ENCODE data around the gene JCAD. TPM values are rescaled to one million over a fixed set of nuclear protein-coding genes. Genes with fewer than 3 reads are reported as not detected.

The JCAD gene
- total and polyA plus RNA-seq, 4 donors, result 11.3 to 93.7 (median 27.1) TPM

GRCh38 chr10:30040597-30040996 is 18.8 kb downstream of the JCAD start:
- Histone ChIP-seq H3K4me1 (ENCODE audit: control insufficient read depth in 5 of 5, insufficient read depth in 5 of 5, low read length in 5 of 5) (peaks cover 2 to 36% (median 19%) of the 10 kb centered on the region in 5 donors), H3K27me3 (ENCODE audit: control insufficient read depth in 3 of 3, insufficient read depth in 3 of 3, low read length in 2 of 3) (no peaks in the 10 kb centered on the region), H3K9ac (ENCODE audit: insufficient read depth in 1 of 2, low read length in 2 of 2) (no peak overlapping the region), H3K36me3 (ENCODE audit: control insufficient read depth in 4 of 4, insufficient read depth in 4 of 4, low read length in 4 of 4) (peaks cover 0 to 9% (median 0%) of the 10 kb centered on the region in 4 donors), H3K9me3 (ENCODE audit: control insufficient read depth in 4 of 4, insufficient read depth in 3 of 4, low read length in 3 of 4) (peaks cover 0 to 2% (median 0%) of the 10 kb centered on the region in 4 donors), H3K27ac (ENCODE audit: low read depth in 1 of 2, low read length in 1 of 2) (peak overlapping the region in 1 of 2 donors; percentile 67), H3K4me3 (no peak overlapping the region)
- TF ChIP-seq, protein P1, sequence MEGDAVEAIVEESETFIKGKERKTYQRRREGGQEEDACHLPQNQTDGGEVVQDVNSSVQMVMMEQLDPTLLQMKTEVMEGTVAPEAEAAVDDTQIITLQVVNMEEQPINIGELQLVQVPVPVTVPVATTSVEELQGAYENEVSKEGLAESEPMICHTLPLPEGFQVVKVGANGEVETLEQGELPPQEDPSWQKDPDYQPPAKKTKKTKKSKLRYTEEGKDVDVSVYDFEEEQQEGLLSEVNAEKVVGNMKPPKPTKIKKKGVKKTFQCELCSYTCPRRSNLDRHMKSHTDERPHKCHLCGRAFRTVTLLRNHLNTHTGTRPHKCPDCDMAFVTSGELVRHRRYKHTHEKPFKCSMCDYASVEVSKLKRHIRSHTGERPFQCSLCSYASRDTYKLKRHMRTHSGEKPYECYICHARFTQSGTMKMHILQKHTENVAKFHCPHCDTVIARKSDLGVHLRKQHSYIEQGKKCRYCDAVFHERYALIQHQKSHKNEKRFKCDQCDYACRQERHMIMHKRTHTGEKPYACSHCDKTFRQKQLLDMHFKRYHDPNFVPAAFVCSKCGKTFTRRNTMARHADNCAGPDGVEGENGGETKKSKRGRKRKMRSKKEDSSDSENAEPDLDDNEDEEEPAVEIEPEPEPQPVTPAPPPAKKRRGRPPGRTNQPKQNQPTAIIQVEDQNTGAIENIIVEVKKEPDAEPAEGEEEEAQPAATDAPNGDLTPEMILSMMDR (IDR thresholded peaks at IDR 0.05; ENCODE audit: control extremely low read depth, extremely low read depth), result no peak
- DNase-seq, result no peak
- no peak for ATAC-seq (ENCODE audit: insufficient read depth, low FRiP score)
- WGBS, 2 donors, result 81 to 88% methylated on average over 8 of the region's 8 CpGs

DNA sequence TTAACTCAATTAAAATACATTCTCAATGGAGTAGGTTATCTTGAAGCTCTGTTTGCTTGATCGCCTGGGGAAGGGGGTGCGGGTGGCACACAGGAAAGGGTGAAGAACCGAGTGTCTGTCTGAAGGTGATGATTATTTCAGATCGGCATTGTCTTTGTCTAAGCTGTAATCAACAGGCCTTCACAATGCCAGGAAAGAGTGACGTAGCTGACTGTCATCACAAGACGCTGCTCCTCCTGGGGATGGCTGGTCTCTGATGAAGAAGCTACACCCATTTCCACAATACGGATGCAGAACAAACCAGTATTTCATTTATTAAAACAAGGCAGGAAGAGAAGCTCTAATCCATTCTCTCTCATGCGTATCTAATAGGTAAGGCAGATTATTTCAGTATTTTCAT is 19.4 kb downstream of the JCAD start:
- Histone ChIP-seq H3K9ac (ENCODE audit: insufficient read depth in 1 of 2, low read length in 2 of 2) (no peak overlapping the region), H3K4me1 (ENCODE audit: control insufficient read depth in 5 of 5, insufficient read depth in 5 of 5, low read length in 5 of 5) (peaks cover 2 to 33% (median 19%) of the 10 kb centered on the region in 5 donors), H3K36me3 (ENCODE audit: control insufficient read depth in 4 of 4, insufficient read depth in 4 of 4, low read length in 4 of 4) (peaks cover 0 to 8% (median 0%) of the 10 kb centered on the region in 4 donors), H3K27ac (ENCODE audit: low read depth in 1 of 2, low read length in 1 of 2) (peak overlapping the region in 1 of 2 donors; percentile 1), H3K27me3 (ENCODE audit: control insufficient read depth in 3 of 3, insufficient read depth in 3 of 3, low read length in 2 of 3) (peaks cover 0 to 2% (median 0%) of the 10 kb centered on the region in 3 donors), H3K4me3 (no peak overlapping the region), H3K9me3 (ENCODE audit: control insufficient read depth in 4 of 4, insufficient read depth in 3 of 4, low read length in 3 of 4) (peaks cover 0 to under 1% (median 0%) of the 10 kb centered on the region in 4 donors)
- DNase-seq, result peak in 1 of 3 donors; percentile 55
- TF ChIP-seq, protein P1 (IDR thresholded peaks at IDR 0.05; ENCODE audit: control extremely low read depth, extremely low read depth), result no peak
- no peak for ATAC-seq (ENCODE audit: insufficient read depth, low FRiP score)
- WGBS, 2 donors, result 76 to 79% methylated on average over 8 of the region's 8 CpGs

DNA sequence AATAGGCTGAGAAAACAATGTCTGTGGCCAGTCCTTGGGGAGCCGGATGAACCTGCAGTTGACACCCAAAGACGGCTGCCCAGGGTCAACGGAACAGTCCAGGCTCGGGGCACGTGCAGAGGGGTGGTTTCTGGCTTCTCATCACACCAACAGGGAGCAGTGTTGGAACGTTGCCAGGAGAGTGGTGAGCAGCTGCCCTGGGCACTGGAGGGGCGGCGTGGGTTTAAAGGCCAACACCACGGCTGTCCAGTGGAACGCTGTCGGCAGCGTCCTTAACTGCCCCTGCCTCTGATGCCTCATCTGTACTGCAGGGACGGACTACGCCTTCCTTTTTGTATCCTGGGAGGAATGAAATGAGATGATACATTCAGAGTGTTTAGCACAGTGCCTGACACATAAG is 19.8 kb downstream of the JCAD start:
- 68 to 76% methylated on average over 14 of the region's 14 CpGs for WGBS, 2 donors
- no peak for DNase-seq
- TF ChIP-seq, protein P1 (IDR thresholded peaks at IDR 0.05; ENCODE audit: control extremely low read depth, extremely low read depth), result no peak
- Histone ChIP-seq H3K4me3 (no peak overlapping the region), H3K4me1 (ENCODE audit: control insufficient read depth in 5 of 5, insufficient read depth in 5 of 5, low read length in 5 of 5) (peaks cover 2 to 32% (median 19%) of the 10 kb centered on the region in 5 donors), H3K9ac (ENCODE audit: insufficient read depth in 1 of 2, low read length in 2 of 2) (no peak overlapping the region), H3K9me3 (ENCODE audit: control insufficient read depth in 4 of 4, insufficient read depth in 3 of 4, low read length in 3 of 4) (no peaks in the 10 kb centered on the region), H3K27ac (ENCODE audit: low read depth in 1 of 2, low read length in 1 of 2) (peak overlapping the region; percentile 1 to 43), H3K36me3 (ENCODE audit: control insufficient read depth in 4 of 4, insufficient read depth in 4 of 4, low read length in 4 of 4) (peaks cover 0 to 6% (median 0%) of the 10 kb centered on the region in 4 donors), H3K27me3 (ENCODE audit: control insufficient read depth in 3 of 3, insufficient read depth in 3 of 3, low read length in 2 of 3) (peaks cover 0 to 2% (median 0%) of the 10 kb centered on the region in 3 donors)
- no peak for ATAC-seq (ENCODE audit: insufficient read depth, low FRiP score)
